HG02938 (cell line): ENCODE data around the gene POC1A.

Experiments
- ATAC-seq: cut with Tn5 transposase; IDR thresholded peaks from one replicate; pipeline ENCODE4 v1.9.1; 2021; ENCODE audit warnings: mild to moderate bottlenecking, moderate library complexity; ENCODE audit not compliant: unreplicated experiment

Gene POC1A

GRCh38 chr3:52070724-52071621 lies 83.2 kb downstream of the POC1A start:
- no peak for ATAC-seq

DNA sequence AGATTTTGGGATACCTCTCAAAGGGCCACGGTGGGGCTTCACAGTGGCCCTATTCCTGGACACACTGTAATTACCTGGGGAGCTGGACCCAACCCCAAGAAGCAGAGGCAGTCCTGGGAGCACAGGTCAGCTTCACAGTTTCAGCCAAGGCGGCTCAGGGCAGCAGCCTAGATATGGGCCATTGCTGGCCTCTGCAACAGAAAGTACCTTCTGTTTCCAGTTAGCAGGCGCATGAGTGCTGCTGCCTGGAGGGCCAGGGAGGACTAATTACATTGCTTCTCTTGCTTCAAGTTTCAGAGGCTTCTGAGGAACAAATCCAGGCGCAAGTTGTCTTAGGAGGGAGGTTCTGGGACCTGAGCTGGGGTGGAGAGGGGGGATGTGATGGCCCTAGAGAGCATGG lies 84.4 kb downstream of the POC1A start:
- no peak for ATAC-seq

DNA sequence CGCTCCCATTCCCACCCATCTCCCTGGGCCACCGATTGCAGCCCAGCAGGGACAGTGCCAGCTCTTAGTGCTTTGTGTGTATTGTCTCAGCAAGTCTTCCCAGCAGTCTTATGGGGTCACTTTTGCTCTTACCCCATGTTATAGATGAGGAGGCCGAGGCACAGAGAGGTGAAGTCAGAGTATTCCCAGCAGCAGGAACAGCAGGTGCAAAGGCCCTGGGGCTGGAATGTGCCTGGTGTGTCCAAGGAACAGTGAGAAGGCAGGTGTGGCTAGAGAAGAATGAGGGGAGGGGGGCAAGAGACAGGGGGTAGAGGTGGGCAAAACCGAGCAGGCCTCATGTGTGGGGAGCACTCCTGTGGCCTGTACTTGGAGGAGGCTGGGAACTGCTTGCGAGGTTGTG lies 85.1 kb downstream of the POC1A start:
- ATAC-seq = no peak

DNA sequence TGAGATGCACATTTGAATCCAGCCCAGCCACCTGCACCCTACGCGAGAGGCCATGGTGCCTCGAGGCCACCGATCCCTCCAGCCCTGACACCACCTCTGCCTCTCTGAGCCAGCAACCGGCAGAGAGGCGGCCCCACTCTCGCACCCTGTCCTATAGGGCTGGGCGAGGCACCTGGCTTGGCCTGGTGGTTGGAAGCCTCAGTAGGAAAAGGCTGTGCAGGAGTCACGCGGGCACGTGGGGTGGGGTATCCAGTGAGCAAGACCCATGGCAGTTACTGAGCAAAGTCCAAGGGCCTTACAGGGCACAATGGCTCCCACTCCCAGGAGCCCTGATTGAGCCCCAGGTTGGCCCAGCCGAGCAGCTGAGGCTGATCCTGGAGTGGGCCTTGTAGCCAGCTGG lies 85.5 kb downstream of the POC1A start:
- ATAC-seq = no peak

DNA sequence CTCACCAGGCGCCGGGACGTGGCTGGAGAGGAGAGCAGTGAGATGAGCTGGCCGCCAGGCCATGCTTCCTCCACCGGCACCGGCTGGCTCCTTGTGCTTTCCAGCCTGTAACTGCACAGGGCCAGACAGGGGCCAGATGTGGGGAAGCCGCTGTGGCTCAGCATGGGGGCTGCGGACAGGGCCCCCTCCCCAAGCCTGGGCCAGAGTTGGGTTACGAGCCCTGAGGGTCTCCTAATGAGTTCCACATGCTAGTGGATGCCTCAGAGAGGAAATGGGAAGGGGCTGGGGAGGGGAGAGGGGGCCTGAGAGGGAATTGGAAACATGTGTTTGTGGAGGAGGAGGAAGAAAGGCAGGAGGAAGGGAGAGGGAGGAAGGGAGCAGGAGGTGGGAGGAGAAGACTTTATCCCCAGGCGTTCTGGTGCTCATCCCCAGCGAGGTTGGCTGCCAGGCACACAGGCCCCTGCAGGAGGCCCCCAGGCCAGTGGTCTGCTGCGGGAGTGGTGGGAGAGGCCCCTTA lies 86.1 kb downstream of the POC1A start:
- ATAC-seq = no peak

GRCh38 chr3:52067526-52067925 lies 86.7 kb downstream of the POC1A start:
- no peak for ATAC-seq

- no peak for ATAC-seq
Observed at GRCh38 chr3:52067046-52067445, 87.2 kb downstream of the POC1A start.

GRCh38 chr3:52065264-52065756 lies 88.9 kb downstream of the POC1A start:
- no peak for ATAC-seq

GRCh38 chr3:52064561-52064960 lies 89.7 kb downstream of the POC1A start:
- ATAC-seq = no peak

DNA sequence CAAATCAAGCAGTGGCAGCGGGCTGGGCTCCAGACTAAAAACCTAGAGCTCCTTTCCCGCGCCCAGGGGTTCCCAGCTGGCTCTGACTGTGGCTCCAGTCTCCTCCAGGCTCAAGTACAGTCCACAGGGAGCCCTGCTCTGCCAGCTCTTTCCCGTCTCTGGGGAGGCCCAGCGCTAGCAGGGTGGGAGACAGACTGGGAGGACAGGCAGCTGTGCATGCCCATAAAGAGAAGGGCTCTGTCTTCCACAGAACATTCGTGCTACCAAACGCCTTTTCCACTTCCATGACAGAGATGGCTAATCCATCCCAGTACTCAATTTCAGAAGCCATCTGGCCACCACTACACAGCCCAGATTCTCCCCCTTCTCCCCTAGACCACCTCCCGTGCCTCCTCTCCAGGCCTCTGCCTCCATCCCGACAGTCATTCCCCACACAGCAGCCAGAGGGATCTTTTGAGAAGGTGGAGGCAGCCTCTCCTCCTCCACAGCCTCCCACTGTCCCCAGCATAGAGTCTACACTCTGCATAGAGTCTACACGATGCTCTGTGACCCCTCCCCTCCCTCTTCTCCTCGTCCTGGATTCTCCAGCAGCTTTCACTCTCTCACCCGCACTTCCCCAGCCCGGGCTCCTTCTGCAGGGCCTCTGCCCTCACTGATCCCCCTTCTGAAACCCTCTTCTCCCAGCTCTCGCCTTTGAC lies 91.0 kb downstream of the POC1A start:
- ATAC-seq = no peak

GRCh38 chr3:52062505-52062904 lies 91.7 kb downstream of the POC1A start:
- ATAC-seq = no peak

- ATAC-seq = no peak
Observed at GRCh38 chr3:52061121-52061910, 92.9 kb downstream of the POC1A start.

- no peak for ATAC-seq
Observed at GRCh38 chr3:52059781-52060180, 94.4 kb downstream of the POC1A start.

- no peak for ATAC-seq
Observed at GRCh38 chr3:52057812-52058495, 96.3 kb downstream of the POC1A start.

GRCh38 chr3:52056968-52057811 lies 97.0 kb downstream of the POC1A start:
- peak; percentile 73 for ATAC-seq

DNA sequence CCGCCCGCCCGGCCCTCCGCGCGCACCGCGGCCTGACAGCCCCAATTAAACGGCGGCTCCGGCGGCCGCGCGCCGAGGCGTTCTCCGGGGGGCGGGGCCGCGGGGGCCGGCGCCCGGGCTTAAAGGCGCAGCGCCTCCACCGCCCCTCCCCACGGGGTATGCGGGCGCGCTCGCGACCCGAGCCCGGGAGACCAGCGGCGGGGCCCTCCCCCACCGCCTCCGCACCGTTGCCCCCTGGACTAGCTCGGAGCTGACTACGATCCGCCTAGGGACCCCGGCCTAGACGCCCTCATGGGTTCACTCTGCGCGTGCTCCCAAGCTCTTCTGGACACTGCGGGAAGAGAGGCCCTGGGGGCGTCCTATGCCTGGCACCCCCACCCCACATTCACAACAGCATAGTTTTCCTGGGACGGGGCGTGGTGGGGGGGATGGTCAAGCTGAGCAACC lies 97.7 kb downstream of the POC1A start, which contains the start of gene DUSP7:
TSS of gene DUSP7 (minus strand) at position 51 of the 447 bp plus-strand sequence. CDS start 205 bp downstream, outside the sequence.
- peak; percentile 27 for ATAC-seq

DNA sequence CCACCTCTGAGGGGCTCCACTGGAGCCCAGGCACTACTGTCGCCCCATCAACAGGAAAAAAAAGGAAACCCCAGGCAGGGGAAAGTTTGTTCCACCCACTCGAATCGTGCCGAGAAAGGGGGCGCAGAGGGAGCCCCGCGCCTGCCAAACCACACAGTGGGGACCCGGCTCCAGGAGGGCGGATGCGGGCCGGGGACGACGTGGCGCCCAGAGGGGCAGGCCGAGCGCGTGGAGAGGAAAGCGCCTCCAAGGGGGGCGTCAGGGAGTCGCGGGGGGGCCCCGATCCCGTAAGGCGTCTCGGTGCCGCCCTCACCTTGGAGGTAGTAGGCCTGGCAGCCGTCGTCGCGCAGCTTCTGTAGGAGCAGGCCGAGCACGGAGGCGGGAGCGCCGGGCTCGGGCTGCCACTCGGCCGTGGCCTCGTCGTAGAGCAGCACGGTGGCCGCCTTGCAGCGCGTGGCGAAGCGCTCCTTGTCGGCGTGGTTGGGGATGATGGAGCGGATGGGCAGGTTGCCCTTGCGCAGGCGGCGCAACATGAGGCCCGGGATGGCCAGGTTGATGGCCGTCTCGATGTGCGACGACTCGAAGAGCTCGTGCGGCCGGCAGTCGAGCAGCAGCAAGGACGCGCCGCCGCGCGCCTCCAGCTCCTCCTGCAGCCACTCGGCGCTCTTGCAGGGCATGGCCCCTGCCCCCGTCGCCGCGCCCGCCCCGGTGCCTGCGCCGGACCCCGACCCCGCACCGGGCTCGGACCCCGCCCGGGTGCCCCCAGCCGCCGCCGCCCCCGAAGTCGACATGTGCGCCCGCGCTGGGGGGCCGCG lies 98.5 kb downstream of the POC1A start:
- no peak for ATAC-seq
